ENCODE results near the gene TRUB2.

The TRUB2 gene

GRCh38 chr9:128355451-128355850, 33.2 kb upstream of the TRUB2 start:
- peaks cover 8% of the 10 kb centered on the region; the same call in 1 of the 2 replicates for H3K36me3 ChIP-seq (ENCODE audit: control insufficient read depth, low read length)
- H3K27ac ChIP-seq (ENCODE audit: low read depth, low read length): no peak overlapping the region

DNA sequence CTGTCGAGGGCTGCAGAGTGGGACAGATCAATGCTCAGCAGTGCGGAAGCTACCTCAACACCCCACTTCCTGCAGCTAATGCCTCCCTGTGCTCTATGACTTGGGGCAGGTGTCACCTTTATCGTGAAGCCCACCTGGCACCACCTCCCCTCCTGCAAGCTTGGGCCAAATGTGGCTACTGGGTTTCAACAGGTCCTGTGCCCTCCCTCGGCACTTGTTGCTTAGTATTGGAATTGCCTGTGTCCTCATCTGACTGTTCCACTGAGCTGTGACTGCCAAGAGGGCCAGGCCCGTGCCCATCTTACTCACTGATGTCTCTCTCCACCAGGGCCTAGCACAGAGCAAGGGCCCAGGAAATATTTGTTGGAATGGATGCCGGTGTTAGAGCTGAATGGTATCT, 27.5 kb upstream of the TRUB2 start:
- no peaks in the 10 kb centered on the region for H3F3A ChIP-seq (ENCODE audit: control insufficient read depth, insufficient read depth)
- no peaks in the 10 kb centered on the region for H3K9me3 ChIP-seq (ENCODE audit: control insufficient read depth, insufficient read depth, low read length)
- H3K79me2 ChIP-seq (ENCODE audit: control insufficient read depth, low read length): no peaks in the 10 kb centered on the region
- H4K20me1 ChIP-seq (ENCODE audit: control insufficient read depth, insufficient read depth, low read depth, low read length): no peaks in the 10 kb centered on the region
- H3K27ac ChIP-seq (ENCODE audit: low read depth, low read length): no peak overlapping the region
- no peaks in the 10 kb centered on the region for H3K9me2 ChIP-seq (replicated peaks; ENCODE audit: control insufficient read depth, low read length)
- H3K4me3 ChIP-seq (ENCODE audit: low read length): no peak overlapping the region
- H3K36me3 ChIP-seq (ENCODE audit: control insufficient read depth, low read length): peaks cover 41% of the 10 kb centered on the region
- H3K4me2 ChIP-seq (ENCODE audit: low read length): no peak overlapping the region
- TF ChIP-seq CTCF (IDR thresholded peaks at IDR 0.05; ENCODE audit: low read depth, low read length, poor library complexity, severe bottlenecking): no peak
- TF ChIP-seq EZH2phosphoT487 (IDR thresholded peaks at IDR 0.05; ENCODE audit: borderline replicate concordance, low read length): no peak
- no peaks in the 10 kb centered on the region for H3K27me3 ChIP-seq (ENCODE audit: control insufficient read depth, low read length)
- no peaks in the 10 kb centered on the region for H3K4me1 ChIP-seq (ENCODE audit: control insufficient read depth, low read length)

More at GRCh38 chr9:128355451-128355850, 33.2 kb upstream of the TRUB2 start:
- H4K20me1 ChIP-seq (ENCODE audit: control insufficient read depth, insufficient read depth, low read depth, low read length): no peaks in the 10 kb centered on the region
- no peak overlapping the region for H3K4me3 ChIP-seq (ENCODE audit: low read length)
- H3F3A ChIP-seq (ENCODE audit: control insufficient read depth, insufficient read depth): no peaks in the 10 kb centered on the region
- no peaks in the 10 kb centered on the region for H3K4me1 ChIP-seq (ENCODE audit: control insufficient read depth, low read length)
- H3K4me2 ChIP-seq (ENCODE audit: low read length): no peak overlapping the region
- H3K9me3 ChIP-seq (ENCODE audit: control insufficient read depth, insufficient read depth, low read length): no peaks in the 10 kb centered on the region
- TF ChIP-seq CTCF (IDR thresholded peaks at IDR 0.05; ENCODE audit: low read depth, low read length, poor library complexity, severe bottlenecking) (no peak), EZH2phosphoT487 (IDR thresholded peaks at IDR 0.05; ENCODE audit: borderline replicate concordance, low read length) (no peak)
- no peaks in the 10 kb centered on the region for H3K27me3 ChIP-seq (ENCODE audit: control insufficient read depth, low read length)
- H3K79me2 ChIP-seq (ENCODE audit: control insufficient read depth, low read length): no peaks in the 10 kb centered on the region
- no peaks in the 10 kb centered on the region for H3K9me2 ChIP-seq (replicated peaks; ENCODE audit: control insufficient read depth, low read length)

- Histone ChIP-seq H3K27me3 (ENCODE audit: control insufficient read depth, low read length) (no peaks in the 10 kb centered on the region), H3K9me3 (ENCODE audit: control insufficient read depth, insufficient read depth, low read length) (no peaks in the 10 kb centered on the region), H3K9me2 (replicated peaks; ENCODE audit: control insufficient read depth, low read length) (no peaks in the 10 kb centered on the region), H3K79me2 (ENCODE audit: control insufficient read depth, low read length) (no peaks in the 10 kb centered on the region), H3K36me3 (ENCODE audit: control insufficient read depth, low read length) (peaks cover 48% of the 10 kb centered on the region), H4K20me1 (ENCODE audit: control insufficient read depth, insufficient read depth, low read depth, low read length) (no peaks in the 10 kb centered on the region), H3K4me2 (ENCODE audit: low read length) (no peak overlapping the region), H3K4me1 (ENCODE audit: control insufficient read depth, low read length) (no peaks in the 10 kb centered on the region), H3K4me3 (ENCODE audit: low read length) (no peak overlapping the region), H3K27ac (ENCODE audit: low read depth, low read length) (no peak overlapping the region), H3F3A (ENCODE audit: control insufficient read depth, insufficient read depth) (no peaks in the 10 kb centered on the region)
- TF ChIP-seq EZH2phosphoT487 (IDR thresholded peaks at IDR 0.05; ENCODE audit: borderline replicate concordance, low read length): no peak
- TF ChIP-seq CTCF (IDR thresholded peaks at IDR 0.05; ENCODE audit: low read depth, low read length, poor library complexity, severe bottlenecking): no peak
Measured at GRCh38 chr9:128349125-128349524, 26.9 kb upstream of the TRUB2 start.
